ENCODE data around the gene CYP26C1. TPM values are rescaled to one million over a fixed set of nuclear protein-coding genes. Genes with fewer than 3 reads are reported as not detected.

Gene CYP26C1
- total RNA-seq, 1 donor from 2014 or later = not detected

DNA sequence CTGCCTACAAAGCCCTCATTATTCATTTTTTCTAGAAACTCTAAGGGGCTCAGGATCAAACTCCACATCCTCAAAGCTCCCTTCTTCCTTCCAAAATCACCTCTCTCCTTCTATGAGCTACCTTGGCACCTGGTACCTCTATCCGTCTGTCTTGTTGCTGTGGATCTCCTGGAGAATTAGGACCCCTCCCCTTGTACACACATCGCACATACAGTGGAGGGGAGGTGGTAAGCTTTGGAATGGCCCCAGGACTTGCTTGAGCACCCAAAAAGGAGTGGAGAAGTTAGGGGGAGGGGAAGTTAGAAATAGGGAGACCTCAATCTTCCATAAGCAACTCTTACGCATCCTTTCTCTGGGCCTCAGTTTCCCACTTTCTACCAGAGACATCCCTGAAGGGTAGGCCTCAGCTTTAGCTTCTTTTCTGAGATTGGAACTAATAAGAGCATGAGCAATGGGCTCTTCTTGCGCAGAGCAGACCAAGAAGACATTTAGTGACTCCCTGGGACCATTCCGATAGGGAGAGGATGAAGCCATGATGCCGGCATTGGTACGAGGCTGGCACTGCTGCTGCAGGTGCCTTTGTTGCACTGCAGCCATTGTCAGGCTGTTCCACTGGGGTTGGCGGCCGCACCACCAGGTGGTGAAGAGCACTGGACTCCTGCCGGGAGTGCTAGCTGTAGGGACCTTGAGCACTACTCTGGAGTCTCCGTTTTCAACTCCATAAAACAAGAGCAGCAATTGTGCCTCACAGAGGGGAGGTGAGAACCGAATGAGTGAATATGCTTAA lies 4.5 kb downstream of the CYP26C1 start:
- no peak for ATAC-seq

DNA sequence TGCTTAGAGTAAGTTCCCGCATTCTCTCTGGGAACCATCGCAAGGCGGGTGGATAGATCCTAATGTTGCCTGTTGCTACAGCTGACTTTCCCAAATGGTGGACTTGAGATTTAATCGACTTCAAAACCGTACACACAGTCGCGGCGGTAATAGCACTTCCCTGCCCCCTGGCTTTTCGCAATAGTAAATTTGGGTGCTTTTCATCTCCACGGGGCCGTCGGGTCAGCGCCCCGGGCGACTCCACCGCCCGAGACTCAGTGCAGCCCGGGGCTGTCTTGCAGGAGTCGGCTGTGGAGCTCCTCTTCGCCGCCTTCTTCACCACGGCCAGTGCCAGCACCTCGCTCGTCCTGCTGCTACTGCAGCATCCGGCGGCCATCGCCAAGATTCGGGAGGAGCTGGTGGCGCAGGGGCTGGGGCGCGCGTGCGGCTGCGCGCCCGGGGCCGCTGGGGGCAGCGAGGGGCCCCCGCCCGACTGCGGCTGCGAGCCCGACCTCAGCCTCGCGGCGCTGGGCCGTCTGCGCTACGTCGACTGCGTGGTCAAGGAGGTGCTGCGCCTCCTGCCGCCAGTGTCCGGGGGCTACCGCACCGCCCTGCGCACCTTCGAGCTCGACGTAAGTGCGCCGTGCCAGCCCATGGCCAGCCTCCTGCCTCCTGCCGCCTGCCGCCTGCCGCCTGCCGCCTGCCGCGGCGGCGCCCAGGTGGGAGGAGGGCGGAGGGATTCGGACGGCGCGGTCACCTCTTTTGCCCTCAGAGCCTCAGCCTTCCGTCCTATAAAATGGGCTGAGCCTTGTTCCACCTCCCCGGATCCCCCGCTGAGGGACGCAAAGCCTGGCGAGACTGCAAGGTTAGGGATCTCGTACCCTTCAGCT lies 5.3 kb downstream of the CYP26C1 start:
- ATAC-seq = no peak

DNA sequence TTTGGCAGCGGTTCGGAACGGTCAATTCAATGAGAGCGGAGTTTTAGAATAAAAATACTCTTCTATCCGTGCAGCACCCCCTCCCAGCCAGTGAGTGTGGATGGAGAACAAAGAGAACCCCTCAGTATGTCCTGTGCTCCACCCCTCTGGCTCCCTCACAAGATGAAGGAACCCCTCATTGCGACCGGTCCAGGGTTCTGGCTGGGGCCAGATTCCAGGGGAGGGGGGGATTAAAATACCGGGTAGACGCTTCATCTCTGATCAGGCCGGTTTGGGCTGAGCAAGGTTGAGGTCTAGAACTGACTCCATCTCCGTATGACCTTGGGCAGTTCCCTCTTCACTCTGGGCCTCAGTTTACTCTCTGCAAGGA lies 5.9 kb downstream of the CYP26C1 start:
- ATAC-seq = no peak

DNA sequence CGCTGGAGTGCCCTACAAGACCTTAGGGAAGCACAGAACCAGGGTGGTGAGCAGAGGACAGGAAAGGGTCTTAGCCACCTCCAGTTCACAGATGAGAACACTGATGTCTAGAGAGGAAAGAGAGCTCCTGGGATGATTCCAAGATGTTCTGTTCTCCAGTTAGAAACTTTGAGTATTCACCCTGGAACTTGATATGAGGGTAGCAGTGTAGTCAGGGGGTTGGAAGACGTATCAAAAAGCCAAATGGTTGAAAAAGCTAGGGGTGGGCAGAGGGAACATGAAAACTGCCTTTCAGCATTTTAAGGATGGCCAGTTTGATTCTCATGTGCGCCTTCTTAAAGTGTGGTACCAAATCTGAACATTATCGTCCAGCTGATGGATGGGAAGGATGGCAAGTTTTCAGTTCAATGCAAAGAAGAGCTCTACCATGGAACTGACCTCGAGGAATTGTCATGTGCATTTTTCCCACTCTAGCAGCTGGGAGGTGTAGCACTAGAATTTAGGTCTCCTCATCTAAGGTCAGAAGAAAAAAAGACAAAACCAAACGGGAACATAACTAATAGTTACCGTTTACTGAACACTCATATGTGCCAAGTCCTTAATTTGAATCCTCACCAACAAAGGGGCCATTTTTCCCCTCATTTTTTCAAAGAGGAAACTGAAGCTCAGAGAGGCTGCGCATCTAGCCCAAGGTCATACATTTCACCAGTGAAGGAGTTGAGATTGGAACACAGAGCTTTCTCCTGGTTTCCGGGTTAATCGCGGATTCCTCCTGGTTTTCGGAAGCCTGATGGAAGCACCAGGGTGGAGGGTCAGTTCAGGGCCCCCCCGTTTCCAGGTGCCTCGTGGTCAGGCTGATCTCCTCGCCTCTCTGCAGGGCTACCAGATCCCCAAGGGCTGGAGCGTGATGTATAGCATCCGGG lies 7.1 kb downstream of the CYP26C1 start:
- no peak for ATAC-seq

DNA sequence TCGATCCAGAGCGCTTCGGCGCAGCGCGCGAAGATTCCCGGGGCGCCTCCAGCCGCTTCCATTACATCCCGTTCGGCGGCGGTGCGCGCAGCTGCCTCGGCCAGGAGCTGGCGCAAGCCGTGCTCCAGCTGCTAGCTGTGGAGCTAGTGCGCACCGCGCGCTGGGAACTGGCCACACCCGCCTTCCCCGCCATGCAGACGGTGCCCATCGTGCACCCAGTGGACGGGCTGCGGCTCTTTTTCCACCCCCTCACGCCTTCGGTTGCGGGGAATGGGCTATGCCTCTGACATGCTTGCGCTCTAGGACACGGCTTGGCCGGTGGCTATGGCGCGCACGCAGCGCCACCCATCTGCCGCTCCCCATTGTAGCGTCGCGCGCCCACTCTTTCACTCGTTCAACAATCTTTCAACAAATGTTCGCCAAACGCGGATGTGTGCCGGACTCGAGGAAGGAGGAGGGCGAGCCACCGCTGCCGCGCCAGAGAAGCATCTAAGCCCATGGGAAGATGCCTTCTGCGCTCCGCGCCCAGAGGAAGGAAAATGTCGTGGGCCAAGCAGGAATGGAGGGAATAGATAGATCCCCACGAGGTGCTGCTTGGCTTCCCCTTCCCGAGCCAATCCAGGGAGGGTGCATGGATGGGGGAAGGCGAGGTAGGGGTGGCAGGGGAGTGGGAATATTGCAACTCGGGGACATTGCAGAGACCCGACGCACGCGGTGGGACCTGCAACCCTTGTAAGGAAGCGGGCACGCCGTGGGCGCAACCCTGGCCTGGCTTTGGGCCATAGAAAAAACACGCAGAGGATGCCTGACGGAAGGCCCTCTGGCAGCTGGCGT lies 8.0 kb downstream of the CYP26C1 start:
- ATAC-seq = no peak

DNA sequence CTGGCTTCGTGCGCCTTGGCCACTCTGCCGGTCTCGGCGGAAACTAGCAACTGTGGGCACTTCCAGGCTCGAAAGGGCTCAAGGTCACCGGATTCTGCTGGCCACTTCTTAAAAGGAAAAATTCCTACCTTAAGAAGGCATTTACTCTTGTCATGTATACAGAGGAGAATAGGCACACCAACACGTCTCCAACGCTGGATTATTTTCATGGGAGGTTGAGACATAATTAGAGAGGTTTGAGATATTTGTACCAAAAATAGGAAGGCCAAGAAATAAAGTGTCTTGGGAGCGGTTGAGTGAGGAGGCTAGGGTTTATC lies 8.6 kb downstream of the CYP26C1 start:
- no peak for ATAC-seq

DNA sequence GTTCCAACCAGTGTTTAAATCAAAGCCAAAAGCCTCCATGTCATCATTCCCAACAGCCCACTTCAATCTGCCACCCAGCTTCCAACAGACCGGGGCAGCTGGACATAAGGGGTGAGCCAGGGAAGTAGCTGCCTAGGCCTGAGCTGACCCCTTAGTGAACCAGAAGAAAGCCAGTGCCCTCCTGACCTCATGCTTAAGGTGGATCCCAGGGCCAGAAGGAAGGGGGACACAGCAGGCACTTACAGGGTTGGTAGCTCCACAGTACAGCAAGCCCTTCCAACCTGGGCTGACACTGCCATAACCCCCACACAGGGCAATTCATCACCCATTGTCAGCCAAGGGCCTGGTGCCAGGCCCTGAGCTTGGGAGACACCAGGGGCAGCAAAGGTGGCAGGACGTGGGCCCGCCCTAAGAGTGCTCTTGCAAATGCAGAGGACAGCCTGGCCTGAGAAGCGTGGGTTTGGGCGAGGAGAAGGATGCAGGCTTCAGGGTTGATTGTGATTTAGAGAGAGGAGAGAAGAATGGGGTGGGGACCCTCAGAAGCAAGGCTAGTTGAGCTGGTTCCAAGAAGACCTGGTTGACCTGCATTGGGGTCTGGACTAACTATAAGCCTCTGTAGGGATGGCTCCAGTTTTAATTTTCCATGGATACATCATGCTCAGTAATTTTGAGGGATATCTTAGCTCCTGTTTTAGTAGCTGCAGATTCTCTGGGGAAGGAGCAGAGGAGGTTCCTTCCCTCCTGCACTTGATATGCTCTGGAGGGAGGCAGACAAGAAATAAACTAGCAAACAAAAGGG lies 10.0 kb downstream of the CYP26C1 start:
- no peak for ATAC-seq

DNA sequence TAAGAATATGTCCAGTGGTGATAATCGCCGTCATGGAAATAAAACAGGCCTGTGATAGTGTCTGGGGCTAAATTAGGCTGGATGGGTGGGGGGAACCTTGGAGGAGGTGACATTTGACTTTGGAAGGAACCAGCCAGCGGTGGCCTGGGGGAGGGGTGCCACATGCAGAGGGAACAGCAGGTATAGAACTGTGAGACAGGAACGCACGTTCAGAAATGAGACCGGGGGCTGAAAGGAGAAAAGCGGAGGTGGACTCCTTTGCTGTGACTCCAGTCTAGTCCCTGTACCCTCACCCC lies 10.5 kb downstream of the CYP26C1 start:
- ATAC-seq = no peak

DNA sequence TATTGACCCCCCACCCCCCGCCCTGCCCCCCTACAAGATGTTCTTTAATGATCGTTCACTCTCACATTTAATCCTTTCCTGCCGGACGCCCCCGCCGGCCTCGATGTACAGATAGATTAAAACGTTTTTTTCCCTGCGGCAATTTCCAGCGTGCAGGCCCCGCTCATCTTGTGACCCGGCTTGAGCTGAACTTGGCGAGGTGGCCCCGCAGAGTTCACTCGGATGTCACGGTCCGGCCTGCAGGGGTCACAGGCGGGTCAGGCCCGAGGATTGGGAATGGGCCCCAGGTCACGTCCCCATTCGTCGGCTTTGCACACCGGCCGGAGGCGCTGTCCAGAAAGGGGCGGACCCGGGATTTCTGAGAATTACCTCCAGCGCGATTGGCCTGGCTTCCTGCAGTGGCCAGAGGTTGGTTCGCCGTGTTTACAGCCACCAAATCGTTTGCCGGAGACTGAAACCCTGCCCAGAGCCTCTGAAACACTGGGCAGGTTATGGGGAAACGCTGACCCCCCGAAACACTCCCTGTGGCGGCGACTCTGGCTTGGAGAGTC lies 11.2 kb downstream of the CYP26C1 start:
- no peak for ATAC-seq

DNA sequence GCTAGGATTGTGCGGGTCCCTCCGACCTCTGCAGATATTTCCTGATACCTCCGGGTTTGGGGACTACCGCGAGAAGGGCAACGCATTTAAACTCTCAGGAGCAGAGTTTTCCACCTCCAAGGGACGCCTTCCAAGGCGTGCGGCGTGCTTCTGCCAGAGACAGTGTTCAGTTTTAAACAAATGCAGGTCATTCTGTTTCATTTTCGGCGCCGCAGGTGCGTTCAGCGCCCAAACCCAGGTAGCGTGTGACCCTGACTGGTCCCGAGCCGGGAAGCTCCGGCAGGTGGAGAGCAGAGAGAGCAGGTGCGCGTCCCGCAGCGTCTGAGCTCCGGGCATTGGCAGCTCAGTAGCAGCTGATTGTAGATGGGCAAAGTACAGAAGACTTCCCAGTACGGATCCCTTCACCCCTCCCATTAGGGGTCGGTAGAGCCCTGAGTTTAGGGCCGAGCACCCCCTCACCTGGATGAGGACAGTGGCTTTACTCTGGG lies 11.7 kb downstream of the CYP26C1 start:
- ATAC-seq = peak; percentile 36

DNA sequence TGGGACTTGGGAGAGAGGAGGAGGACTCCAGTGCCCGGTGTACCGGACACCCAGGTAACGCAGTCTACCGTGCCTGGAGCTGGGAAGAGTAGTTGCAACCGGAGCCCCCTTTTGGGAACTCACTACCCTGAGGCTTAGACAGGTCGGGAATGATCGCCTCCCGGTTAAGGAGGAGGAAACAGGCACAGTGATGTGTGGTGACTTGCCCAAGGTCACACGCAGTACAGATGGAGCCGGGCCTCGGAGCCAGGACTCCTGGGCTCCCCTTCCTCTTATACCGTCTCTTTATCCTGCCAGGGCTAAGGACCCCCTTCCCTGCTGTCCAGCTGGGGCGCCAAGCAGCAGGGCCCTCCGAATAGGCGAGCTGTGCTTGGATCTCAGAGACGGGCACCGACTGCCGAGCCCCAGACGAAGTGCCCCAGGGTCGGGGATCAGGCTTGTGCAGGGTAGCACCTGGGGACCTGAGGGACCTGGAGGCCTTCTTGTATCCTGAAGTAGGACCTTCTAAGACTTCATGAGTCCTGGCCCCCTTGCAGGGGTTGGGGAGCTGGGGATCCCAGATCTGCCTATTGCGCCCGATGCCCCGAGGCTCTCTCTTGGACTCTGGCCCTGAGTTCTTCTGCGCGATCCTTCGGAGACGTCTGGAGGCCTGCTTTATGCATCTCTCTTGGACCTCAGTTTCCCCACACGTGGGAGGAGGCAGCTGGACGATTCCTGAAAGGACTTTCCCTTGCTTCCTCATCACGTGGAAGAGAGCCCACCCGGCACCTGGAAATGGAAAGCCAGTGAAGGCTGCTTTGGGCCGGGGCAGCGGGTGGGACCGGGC lies 12.3 kb downstream of the CYP26C1 start:
- peak; percentile 9 for ATAC-seq

DNA sequence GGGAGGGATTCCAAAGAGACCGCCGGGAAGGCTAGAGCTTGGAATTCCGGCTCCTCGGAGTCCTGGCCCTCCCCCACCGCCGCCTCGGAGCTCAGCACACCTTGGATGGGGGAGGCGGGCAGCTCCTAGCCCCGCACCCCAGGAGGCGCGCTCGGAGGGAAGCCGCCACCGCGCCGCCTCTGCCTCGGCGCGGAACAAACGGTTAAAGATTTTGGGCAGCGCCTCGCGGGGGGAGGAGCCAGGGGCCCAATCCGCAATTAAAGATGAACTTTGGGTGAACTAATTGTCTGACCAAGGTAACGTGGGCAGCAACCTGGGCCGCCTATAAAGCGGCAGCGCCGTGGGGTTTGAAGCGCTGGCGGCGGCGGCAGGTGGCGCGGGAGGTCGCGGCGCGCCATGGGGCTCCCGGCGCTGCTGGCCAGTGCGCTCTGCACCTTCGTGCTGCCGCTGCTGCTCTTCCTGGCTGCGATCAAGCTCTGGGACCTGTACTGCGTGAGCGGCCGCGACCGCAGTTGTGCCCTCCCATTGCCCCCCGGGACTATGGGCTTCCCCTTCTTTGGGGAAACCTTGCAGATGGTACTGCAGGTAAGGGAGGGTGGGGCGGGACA lies 13.0 kb downstream of the CYP26C1 start, which contains the start of gene CYP26A1:
Gene CYP26A1 (plus strand): TSS at position 355 of the 608 bp plus-strand sequence. CDS start 42 bp downstream, at position 397.
- ATAC-seq = no peak

DNA sequence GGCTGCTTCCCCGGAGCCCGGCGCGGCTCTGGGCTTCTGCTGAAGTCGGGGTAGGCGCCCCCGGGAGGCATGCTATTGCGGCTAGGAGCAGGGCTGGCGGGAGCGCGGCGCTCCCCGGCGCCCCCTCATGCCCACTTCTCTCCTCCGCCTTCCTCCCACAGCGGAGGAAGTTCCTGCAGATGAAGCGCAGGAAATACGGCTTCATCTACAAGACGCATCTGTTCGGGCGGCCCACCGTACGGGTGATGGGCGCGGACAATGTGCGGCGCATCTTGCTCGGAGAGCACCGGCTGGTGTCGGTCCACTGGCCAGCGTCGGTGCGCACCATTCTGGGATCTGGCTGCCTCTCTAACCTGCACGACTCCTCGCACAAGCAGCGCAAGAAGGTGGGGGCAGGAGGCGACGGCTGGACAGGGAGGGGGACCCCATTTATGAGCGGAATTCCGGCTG lies 13.6 kb downstream of the CYP26C1 start:
- ATAC-seq = no peak

DNA sequence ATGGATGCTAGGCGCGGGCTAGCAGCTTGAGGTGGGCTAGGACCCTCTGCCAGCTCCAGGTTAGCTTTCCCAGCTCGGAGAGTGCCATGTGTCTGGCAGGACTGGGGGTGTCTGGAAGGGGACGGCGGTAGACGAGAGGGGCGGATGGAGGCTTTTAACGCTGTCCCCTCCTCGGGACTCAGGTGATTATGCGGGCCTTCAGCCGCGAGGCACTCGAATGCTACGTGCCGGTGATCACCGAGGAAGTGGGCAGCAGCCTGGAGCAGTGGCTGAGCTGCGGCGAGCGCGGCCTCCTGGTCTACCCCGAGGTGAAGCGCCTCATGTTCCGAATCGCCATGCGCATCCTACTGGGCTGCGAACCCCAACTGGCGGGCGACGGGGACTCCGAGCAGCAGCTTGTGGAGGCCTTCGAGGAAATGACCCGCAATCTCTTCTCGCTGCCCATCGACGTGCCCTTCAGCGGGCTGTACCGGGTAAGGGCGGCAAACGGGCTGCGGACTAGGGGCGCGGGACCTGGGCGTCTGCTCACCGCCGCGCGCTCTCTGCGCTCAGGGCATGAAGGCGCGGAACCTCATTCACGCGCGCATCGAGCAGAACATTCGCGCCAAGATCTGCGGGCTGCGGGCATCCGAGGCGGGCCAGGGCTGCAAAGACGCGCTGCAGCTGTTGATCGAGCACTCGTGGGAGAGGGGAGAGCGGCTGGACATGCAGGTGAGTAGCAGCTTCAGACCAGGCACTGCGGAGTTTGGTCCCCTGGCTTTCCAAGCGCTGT lies 14.2 kb downstream of the CYP26C1 start:
- no peak for ATAC-seq

DNA sequence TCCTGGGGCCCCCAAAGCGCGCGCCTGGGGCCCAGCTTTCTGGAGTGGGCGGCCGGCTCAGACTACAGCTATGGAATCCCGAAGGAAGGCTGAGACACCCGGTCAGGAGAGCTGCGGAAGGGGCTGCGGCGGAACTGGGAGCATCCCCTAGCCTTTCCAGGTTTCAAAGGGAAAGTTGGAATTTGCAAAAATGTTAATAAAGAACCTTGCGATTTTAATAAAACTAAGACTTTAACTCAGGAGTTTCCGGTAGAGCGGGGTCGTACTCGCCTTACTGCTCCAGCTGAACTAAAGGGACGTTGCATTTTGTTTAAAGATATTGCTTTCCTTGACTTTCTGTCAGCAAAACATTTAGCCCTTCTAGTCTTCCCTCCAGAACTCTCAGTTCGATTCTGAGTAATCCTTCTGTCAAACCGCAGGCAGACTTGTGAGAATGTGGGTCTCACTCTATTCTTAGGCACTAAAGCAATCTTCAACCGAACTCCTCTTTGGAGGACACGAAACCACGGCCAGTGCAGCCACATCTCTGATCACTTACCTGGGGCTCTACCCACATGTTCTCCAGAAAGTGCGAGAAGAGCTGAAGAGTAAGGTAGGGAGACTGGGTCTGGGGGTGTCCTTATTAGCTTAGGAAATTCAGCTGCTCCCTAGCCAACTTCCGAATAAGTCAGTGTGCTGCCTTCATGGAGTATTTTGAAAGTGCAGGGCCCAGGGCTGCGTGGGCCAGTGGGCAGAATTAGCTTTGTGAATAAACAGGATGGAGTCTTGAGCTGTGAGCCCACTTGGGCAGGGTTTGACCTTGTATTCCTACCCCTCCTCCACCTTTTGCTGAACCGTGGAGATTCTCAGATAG lies 15.0 kb downstream of the CYP26C1 start:
- ATAC-seq = no peak

DNA sequence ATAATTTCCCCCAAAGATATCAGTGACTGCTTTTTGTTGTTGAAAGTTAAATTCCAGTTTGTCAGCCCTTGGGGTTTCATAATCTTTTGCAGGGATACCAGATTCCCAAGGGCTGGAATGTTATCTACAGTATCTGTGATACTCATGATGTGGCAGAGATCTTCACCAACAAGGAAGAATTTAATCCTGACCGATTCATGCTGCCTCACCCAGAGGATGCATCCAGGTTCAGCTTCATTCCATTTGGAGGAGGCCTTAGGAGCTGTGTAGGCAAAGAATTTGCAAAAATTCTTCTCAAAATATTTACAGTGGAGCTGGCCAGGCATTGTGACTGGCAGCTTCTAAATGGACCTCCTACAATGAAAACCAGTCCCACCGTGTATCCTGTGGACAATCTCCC lies 16.3 kb downstream of the CYP26C1 start:
- no peak for ATAC-seq

DNA sequence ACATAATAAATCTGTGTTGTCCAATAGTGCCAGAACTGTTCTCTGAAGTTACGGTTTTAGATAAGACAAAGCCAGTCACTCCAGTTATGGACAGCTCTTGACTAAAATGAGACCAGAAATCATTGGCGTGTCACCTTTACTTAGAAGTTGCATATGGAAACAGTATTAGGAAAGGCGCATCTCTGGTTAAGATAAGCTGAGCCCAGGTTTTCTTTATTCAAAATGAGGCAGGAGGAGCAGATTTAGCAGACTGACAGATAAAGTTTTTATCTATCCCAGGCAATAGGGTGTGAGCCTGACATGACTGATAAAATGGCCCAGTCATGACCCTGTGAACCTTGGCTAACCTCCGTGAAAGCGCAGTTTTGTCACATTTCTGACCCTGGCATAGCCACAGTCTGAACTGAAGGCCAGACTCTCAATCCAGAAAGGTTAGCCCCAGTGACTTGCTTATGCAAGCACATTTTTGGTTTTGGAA lies 17.3 kb downstream of the CYP26C1 start:
- ATAC-seq = no peak

All from esophagus mucosa (tissue), 1 donor.